Nephron progenitor cell (in vitro differentiated cells): ENCODE data around the gene DNAH7.

Source experiments
- DNase-seq: peaks from one replicate; pipeline ENCODE4 v3.0.0; 2021
- H3K27ac Mint-ChIP-seq: 2 replicates; pipeline ENCODE4 v1.8.0; 2021; ENCODE audit warnings: mild to moderate bottlenecking, moderate library complexity, mixed read lengths
- H3K27me3 Mint-ChIP-seq: 2 replicates; pipeline ENCODE4 v1.8.0; 2021; ENCODE audit warnings: mild to moderate bottlenecking, low read depth, mixed read lengths; ENCODE audit not compliant: poor library complexity
- H3K36me3 Mint-ChIP-seq: 2 replicates; pipeline ENCODE4 v1.8.0; 2021; ENCODE audit warnings: low read depth, mixed read lengths
- H3K4me1 Mint-ChIP-seq: 2 replicates; pipeline ENCODE4 v1.8.0; 2021; ENCODE audit warnings: mixed read lengths
- H3K4me3 Mint-ChIP-seq: 2 replicates; pipeline ENCODE4 v1.8.0; 2021; ENCODE audit warnings: mild to moderate bottlenecking, moderate library complexity, mixed read lengths
- H3K9me3 Mint-ChIP-seq: 2 replicates; pipeline ENCODE4 v1.8.0; 2021; ENCODE audit warnings: mild to moderate bottlenecking, moderate library complexity, mixed read lengths
- TF ChIP-seq, protein P1 (sequence below): fragments of 200-600 bp; sonication (generic); IDR thresholded peaks from 2 replicates; pipeline ENCODE4 v1.5.0; 2021; ENCODE audit warnings: antibody characterized with exemption

Gene DNAH7

DNA sequence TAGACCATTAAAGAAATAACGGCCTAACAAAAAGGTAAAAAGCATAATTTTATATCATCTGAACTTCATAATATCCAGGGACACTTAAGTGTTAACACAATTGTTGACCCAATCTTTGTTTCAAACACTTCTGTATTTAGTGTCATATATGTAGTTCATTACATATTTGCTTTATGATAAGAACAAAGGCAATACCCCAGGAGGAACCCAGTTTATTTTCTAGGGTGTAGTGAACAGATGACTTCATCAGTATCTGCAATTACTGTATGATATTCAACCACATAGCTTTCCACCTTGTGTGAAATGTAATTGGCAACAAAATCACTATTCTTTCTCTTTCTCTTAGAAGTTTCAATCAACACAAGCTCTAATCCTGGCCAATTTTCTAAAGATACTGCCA is 233.8 kb downstream of the DNAH7 start:
- no peak overlapping the region for H3K27ac Mint-ChIP-seq
- H3K4me3 Mint-ChIP-seq = no peak overlapping the region
- H3K4me1 Mint-ChIP-seq = peaks cover 5% of the 10 kb centered on the region
- H3K36me3 Mint-ChIP-seq = no peaks in the 10 kb centered on the region
- no peaks in the 10 kb centered on the region for H3K27me3 Mint-ChIP-seq
- no peak for DNase-seq
- H3K9me3 Mint-ChIP-seq = no peaks in the 10 kb centered on the region
- TF ChIP-seq, protein P1, sequence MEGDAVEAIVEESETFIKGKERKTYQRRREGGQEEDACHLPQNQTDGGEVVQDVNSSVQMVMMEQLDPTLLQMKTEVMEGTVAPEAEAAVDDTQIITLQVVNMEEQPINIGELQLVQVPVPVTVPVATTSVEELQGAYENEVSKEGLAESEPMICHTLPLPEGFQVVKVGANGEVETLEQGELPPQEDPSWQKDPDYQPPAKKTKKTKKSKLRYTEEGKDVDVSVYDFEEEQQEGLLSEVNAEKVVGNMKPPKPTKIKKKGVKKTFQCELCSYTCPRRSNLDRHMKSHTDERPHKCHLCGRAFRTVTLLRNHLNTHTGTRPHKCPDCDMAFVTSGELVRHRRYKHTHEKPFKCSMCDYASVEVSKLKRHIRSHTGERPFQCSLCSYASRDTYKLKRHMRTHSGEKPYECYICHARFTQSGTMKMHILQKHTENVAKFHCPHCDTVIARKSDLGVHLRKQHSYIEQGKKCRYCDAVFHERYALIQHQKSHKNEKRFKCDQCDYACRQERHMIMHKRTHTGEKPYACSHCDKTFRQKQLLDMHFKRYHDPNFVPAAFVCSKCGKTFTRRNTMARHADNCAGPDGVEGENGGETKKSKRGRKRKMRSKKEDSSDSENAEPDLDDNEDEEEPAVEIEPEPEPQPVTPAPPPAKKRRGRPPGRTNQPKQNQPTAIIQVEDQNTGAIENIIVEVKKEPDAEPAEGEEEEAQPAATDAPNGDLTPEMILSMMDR = no peak

DNA sequence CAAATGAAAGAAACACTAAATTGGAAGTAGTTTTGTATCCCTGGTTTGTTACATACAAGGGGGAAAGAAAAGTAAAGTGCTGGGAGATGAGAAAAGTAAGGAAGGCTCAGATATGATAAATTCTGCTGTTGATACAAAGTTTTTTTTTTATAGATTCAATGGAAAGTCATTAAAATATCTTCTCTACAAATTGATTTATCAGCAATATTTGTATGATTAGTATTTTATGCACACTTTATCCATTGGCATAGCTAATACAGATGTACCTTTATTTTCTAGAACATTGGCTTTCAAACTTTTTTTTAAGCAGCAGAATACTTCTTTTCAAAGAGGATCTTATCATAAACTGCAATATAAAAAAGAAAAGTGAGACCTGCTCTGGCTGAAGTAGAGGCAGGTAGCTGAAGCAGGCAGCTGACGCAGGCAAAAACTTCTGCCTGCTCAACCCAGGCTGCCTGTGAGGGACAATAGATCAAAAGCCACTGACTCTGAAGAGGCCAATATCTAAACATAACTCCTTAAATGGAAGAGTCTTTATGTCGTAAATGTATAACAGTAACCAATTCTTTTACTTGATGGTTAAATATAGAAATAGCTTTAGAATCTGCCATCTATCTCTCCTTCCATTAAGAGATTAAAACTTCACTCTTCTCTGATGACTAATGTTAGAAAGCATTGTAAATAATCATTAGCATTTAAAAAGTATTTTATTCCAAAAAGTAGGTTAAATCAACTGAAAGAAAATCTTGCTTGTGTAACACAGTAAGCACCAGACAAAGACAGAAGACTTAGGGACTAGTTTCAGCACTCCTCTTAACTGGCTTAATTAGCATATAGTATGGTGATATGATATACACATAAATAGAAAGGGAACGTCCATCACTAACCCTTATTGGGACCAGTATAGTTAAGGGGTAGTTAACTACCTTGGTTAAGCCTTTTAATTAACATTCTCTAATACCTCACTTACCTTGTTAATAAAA is 237.4 kb downstream of the DNAH7 start:
- no peaks in the 10 kb centered on the region for H3K9me3 Mint-ChIP-seq
- H3K36me3 Mint-ChIP-seq = no peaks in the 10 kb centered on the region
- no peak overlapping the region for H3K27ac Mint-ChIP-seq
- H3K4me1 Mint-ChIP-seq = peaks cover 5% of the 10 kb centered on the region
- TF ChIP-seq, protein P1 = no peak
- H3K4me3 Mint-ChIP-seq = no peak overlapping the region
- H3K27me3 Mint-ChIP-seq = no peaks in the 10 kb centered on the region
- no peak for DNase-seq

DNA sequence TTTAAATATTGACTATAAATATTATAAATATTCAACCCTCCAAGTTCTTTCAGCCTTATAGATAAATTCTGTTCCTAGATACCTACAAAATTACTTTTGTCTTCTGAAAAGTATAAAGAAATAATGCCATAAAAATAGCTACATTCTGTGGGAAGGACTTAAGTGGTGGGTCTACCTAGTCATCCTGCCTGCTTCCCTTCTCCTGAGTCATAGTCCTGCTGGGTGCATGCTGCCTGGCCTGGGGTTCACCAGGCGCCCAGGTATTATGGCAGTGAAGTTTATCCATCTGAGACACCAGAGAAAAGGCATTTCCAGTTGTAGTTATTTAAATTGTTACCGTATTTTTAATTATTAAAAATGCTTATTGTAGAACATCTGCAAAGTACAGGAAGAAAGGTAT is 244.2 kb downstream of the DNAH7 start:
- Mint-ChIP-seq H3K36me3 (no peaks in the 10 kb centered on the region), H3K4me3 (no peak overlapping the region), H3K9me3 (no peaks in the 10 kb centered on the region), H3K27me3 (no peaks in the 10 kb centered on the region), H3K4me1 (no peaks in the 10 kb centered on the region), H3K27ac (no peak overlapping the region)
- TF ChIP-seq, protein P1 = no peak
- DNase-seq = no peak

DNA sequence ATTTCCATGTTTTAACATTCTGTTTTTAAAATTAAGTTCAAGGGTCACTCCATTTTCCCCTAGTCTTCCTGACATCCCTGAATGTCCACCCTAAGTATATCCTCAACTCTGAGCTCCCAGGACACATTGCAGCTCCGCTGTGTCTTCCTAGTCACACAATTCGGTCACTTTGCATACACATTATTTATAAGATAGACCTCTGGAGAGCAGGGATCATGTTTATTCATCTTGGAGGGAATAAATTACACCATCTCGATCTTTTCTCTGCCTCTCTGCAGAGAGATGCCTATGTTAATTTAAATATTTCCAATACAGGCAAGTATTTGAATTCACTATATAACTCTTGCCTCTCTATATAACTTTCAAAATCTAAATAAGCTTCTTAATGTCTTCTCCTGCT is 245.4 kb downstream of the DNAH7 start:
- H3K27me3 Mint-ChIP-seq = no peaks in the 10 kb centered on the region
- no peak overlapping the region for H3K4me3 Mint-ChIP-seq
- no peaks in the 10 kb centered on the region for H3K9me3 Mint-ChIP-seq
- no peaks in the 10 kb centered on the region for H3K36me3 Mint-ChIP-seq
- DNase-seq = no peak
- no peak overlapping the region for H3K27ac Mint-ChIP-seq
- TF ChIP-seq, protein P1 = no peak
- peaks cover 9% of the 10 kb centered on the region for H3K4me1 Mint-ChIP-seq

DNA sequence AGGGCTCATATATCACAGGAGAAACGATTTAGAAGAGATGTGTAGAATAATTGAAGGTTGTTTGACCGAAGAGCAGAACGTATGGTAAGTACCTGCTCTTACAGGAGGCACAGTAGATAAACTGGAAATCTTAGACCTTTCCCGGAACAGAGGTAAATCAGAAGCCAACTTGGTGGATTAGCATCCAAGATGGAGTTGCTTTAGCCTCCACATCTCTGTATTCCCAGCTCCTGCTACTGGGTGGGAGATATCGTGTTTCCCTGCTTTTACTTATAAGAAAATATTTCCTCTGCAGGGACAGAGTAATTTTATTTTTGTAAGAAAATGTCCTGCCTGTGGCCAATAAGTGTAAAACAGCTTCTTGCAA is 247.1 kb downstream of the DNAH7 start:
- Mint-ChIP-seq H3K9me3 (no peaks in the 10 kb centered on the region), H3K27me3 (no peaks in the 10 kb centered on the region), H3K27ac (no peak overlapping the region), H3K36me3 (no peaks in the 10 kb centered on the region), H3K4me3 (no peak overlapping the region), H3K4me1 (peaks cover 9% of the 10 kb centered on the region)
- DNase-seq = no peak
- TF ChIP-seq, protein P1 = no peak
